GM21526 (cell line): ENCODE data around the gene PPP5C.
"Not testable (repeated sequence)": the region's sequence is repeated elsewhere in the genome, so short reads cannot be mapped to it uniquely, and the experiment has no call there.

Source experiments
- ATAC-seq: cut with Tn5 transposase; IDR thresholded peaks from one replicate; pipeline ENCODE4 v1.9.1; 2021; ENCODE audit warnings: moderate library complexity; ENCODE audit not compliant: unreplicated experiment, low FRiP score

Gene PPP5C

GRCh38 chr19:46426506-46427162, 79.7 kb downstream of the PPP5C start:
- no peak for ATAC-seq

GRCh38 chr19:46427518-46428045, 80.7 kb downstream of the PPP5C start:
- ATAC-seq = no peak

GRCh38 chr19:46428239-46429135, 81.6 kb downstream of the PPP5C start, which contains the start of gene PNMA8C:
TSS of gene PNMA8C (minus strand) at chr19:46428936. CDS start at chr19:46428359, 577 bp downstream.
- no peak for ATAC-seq

- ATAC-seq = no peak
Measured at GRCh38 chr19:46429999-46430398, 83.1 kb downstream of the PPP5C start.

- no peak for ATAC-seq
Measured at GRCh38 chr19:46431824-46432223, 84.9 kb downstream of the PPP5C start.

GRCh38 chr19:46433470-46433869, 86.6 kb downstream of the PPP5C start:
- not testable (repeated sequence) for ATAC-seq

GRCh38 chr19:46435009-46435408, 88.1 kb downstream of the PPP5C start:
- no peak for ATAC-seq

GRCh38 chr19:46435689-46436088, 88.8 kb downstream of the PPP5C start:
- ATAC-seq = not testable (repeated sequence)
